Measurements from ENCODE around the gene BLTP2. TPM values are rescaled to one million over a fixed set of nuclear protein-coding genes. Genes with fewer than 3 reads are reported as not detected.
A peak's percentile ranks its signal among the peaks of the same experiment; 100 is the strongest.
"Not testable (repeated sequence)": the region's sequence is repeated elsewhere in the genome, so short reads cannot be mapped to it uniquely, and the experiment has no call there.

BLTP2 gene
- total and polyA plus RNA-seq, 10 of the 15 experiments (the other 5 are each of a cell fraction or from before 2014, with no cell fraction given) = 14.2 to 151 (median 78.1) TPM

- no peak for TF ChIP-seq FOS (IDR thresholded peaks at IDR 0.05; ENCODE audit: borderline replicate concordance, extremely low read depth, insufficient read length)
- no peak for TF ChIP-seq SUZ12 (IDR thresholded peaks at IDR 0.05; ENCODE audit: unreplicated experiment)
- TF ChIP-seq, protein P1, sequence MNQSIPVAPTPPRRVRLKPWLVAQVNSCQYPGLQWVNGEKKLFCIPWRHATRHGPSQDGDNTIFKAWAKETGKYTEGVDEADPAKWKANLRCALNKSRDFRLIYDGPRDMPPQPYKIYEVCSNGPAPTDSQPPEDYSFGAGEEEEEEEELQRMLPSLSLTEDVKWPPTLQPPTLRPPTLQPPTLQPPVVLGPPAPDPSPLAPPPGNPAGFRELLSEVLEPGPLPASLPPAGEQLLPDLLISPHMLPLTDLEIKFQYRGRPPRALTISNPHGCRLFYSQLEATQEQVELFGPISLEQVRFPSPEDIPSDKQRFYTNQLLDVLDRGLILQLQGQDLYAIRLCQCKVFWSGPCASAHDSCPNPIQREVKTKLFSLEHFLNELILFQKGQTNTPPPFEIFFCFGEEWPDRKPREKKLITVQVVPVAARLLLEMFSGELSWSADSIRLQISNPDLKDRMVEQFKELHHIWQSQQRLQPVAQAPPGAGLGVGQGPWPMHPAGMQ (IDR thresholded peaks at IDR 0.05; ENCODE audit: borderline replicate concordance) = no peak
- TF ChIP-seq YY1 (IDR thresholded peaks at IDR 0.05; ENCODE audit: low read depth, low read length) = peak; percentile 83
- peak; percentile 51; the same call in 1 of the 2 replicates for TF ChIP-seq NR2C1 (IDR thresholded peaks at IDR 0.05)
- no peak for TF ChIP-seq TCF7 (IDR thresholded peaks at IDR 0.05; ENCODE audit: borderline replicate concordance)
- peak; percentile 69; the same call in 1 of the 2 replicates for TF ChIP-seq SPI1 (IDR thresholded peaks at IDR 0.05; ENCODE audit: borderline replicate concordance, insufficient read depth, low read depth, low read length)
- TF ChIP-seq RELA (IDR thresholded peaks at IDR 0.05; ENCODE audit: borderline replicate concordance, partially characterized antibody) = peak; percentile 14
- TF ChIP-seq EGR1 (IDR thresholded peaks at IDR 0.05; ENCODE audit: borderline replicate concordance in 1 of 2, low read depth in 2 of 2, low read length in 2 of 2) = peak; percentile 79 to 80
- peak; percentile 57 to 73 for TF ChIP-seq IKZF2 (IDR thresholded peaks at IDR 0.05)
These were observed 16.9 kb upstream of the BLTP2 start, which contains the start of the genes SDF2 and SUPT6H (continued) for GRCh38 chr17:28661635-28662526.

GRCh38 chr17:28659497-28659881, 14.5 kb upstream of the BLTP2 start:
- SMC1A ChIA-PET (ENCODE audit: uncharacterized antibody, unreplicated experiment); H3K27me3 ChIP-seq (replicated peaks in 1 of 2; ENCODE audit: control insufficient read depth in 2 of 2, insufficient read depth in 2 of 2, low read length in 1 of 2); BruUV-seq (replicated peaks); H3K9me3 ChIP-seq (replicated peaks; ENCODE audit: control insufficient read depth, insufficient read depth, low read length); H3K4me1 ChIP-seq (ENCODE audit: control insufficient read depth, insufficient read depth, low read length); ATAC-seq; H3K9ac ChIP-seq (ENCODE audit: control insufficient read depth, insufficient read depth, low read length); H3K36me3 ChIP-seq (ENCODE audit: control insufficient read depth in 2 of 2, insufficient read depth in 2 of 2, low read length in 1 of 2); in situ Hi-C loops (cut with MboI); FAIRE-seq; H3K27ac ChIP-seq (ENCODE audit: control insufficient read depth, insufficient read depth); intact Hi-C loops (cut with micrococcal nuclease; ENCODE audit: unreplicated experiment); DNase-seq (ENCODE audit: low read depth, low spot score); H3K4me2 ChIP-seq (ENCODE audit: control insufficient read depth, insufficient read depth); H3K4me3 ChIP-seq; H4K20me1 ChIP-seq (ENCODE audit: control insufficient read depth, insufficient read depth); H2AFZ ChIP-seq (ENCODE audit: control insufficient read depth, low read depth, low read length); RAD21 ChIA-PET (ENCODE audit: unreplicated experiment); CTCF ChIA-PET: not testable (repeated sequence)
- peaks cover 45% of the 10 kb centered on the region for H3K79me2 ChIP-seq (ENCODE audit: control insufficient read depth, insufficient read depth, low read length)
- 98% methylated on average over 23 of the region's 23 CpGs for WGBS (ENCODE audit: insufficient coverage, insufficient replicate concordance, low lambda C conversion rate, missing lambda C conversion rate)
- POLR2A ChIA-PET = interaction anchor here (4.9 kb wide), 1 partner anchor 15 kb away, joined by 46 read pairs; the partner anchor contains the start of gene BLTP2

GRCh38 chr17:28658766-28659496, 14.0 kb upstream of the BLTP2 start:
- DNase-seq (ENCODE audit: low read depth, low spot score) = not testable (repeated sequence)

More at GRCh38 chr17:28658766-28659496, 14.0 kb upstream of the BLTP2 start:
- POLR2A ChIA-PET; intact Hi-C loops (cut with micrococcal nuclease; ENCODE audit: unreplicated experiment); H2AFZ ChIP-seq (ENCODE audit: control insufficient read depth, low read depth, low read length); FAIRE-seq; in situ Hi-C loops (cut with MboI); H3K9ac ChIP-seq (ENCODE audit: control insufficient read depth, insufficient read depth, low read length); ATAC-seq; H4K20me1 ChIP-seq (ENCODE audit: control insufficient read depth, insufficient read depth); H3K4me1 ChIP-seq (ENCODE audit: control insufficient read depth, insufficient read depth, low read length); H3K36me3 ChIP-seq (ENCODE audit: control insufficient read depth in 2 of 2, insufficient read depth in 2 of 2, low read length in 1 of 2); RAD21 ChIA-PET (ENCODE audit: unreplicated experiment); SMC1A ChIA-PET (ENCODE audit: uncharacterized antibody, unreplicated experiment); H3K4me3 ChIP-seq; H3K27ac ChIP-seq (ENCODE audit: control insufficient read depth, insufficient read depth); BruUV-seq (replicated peaks); H3K4me2 ChIP-seq (ENCODE audit: control insufficient read depth, insufficient read depth); H3K9me3 ChIP-seq (replicated peaks; ENCODE audit: control insufficient read depth, insufficient read depth, low read length); CTCF ChIA-PET; H3K27me3 ChIP-seq (replicated peaks in 1 of 2; ENCODE audit: control insufficient read depth in 2 of 2, insufficient read depth in 2 of 2, low read length in 1 of 2): not testable (repeated sequence)
- peaks cover 40% of the 10 kb centered on the region for H3K79me2 ChIP-seq (ENCODE audit: control insufficient read depth, insufficient read depth, low read length)
- 97% methylated on average over 45 of the region's 46 CpGs for WGBS (ENCODE audit: insufficient coverage, insufficient replicate concordance, low lambda C conversion rate, missing lambda C conversion rate)
